Measurements from ENCODE around the gene EPHB2. TPM values are rescaled to one million over a fixed set of nuclear protein-coding genes. Genes with fewer than 3 reads are reported as not detected.

The EPHB2 gene
- total and polyA plus RNA-seq, 2 of the 13 experiments (the other 11 are each of a cell fraction or from before 2014, with no cell fraction given) = 0.03 to 0.11 TPM

DNA sequence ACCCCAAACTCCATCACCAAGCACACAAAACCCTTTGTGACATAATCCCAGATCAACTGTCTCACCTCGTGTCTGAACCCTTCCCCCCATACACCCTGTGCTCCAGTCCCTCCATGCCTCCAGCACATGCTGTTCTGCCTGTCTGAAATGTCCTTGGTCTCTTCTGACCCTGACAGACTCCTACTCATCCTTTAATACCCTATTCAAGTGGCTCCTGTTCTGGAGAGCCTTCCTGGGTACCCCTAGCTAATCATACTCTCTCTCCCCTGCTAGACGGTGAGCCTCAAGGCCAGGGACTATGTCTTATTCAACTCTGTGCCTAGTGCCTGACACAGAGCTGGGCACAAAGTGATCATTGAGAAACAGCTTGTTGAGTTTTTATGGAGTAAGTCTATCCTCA, 137.1 kb downstream of the EPHB2 start:
- H3K9ac ChIP-seq (ENCODE audit: insufficient read depth, low read depth, low read length) = no peak overlapping the region
- H3K4me3 ChIP-seq (replicated peaks in 1 of 3; ENCODE audit: insufficient read depth in 1 of 3, low read depth in 2 of 3, low read length in 3 of 3) = no peak overlapping the region
- DNase-seq (ENCODE audit: low spot score) (no peak), ATAC-seq (no peak), FAIRE-seq (no peak)
- 7% methylated on average over 2 of the region's 2 CpGs for WGBS (ENCODE audit: low lambda C conversion rate)
- H3K27ac ChIP-seq (ENCODE audit: extremely low read length, insufficient read depth, low read length) = no peak overlapping the region
- TF ChIP-seq SMAD3 (CRISPR knock-in tag; IDR thresholded peaks at IDR 0.05) (no peak), RBFOX2 (IDR thresholded peaks at IDR 0.05; ENCODE audit: low read depth, low read length) (no peak), NR1H2 (CRISPR knock-in tag; IDR thresholded peaks at IDR 0.05; ENCODE audit: borderline replicate concordance, low read depth) (no peak), TCF7 (IDR thresholded peaks at IDR 0.05; ENCODE audit: low read depth) (no peak), ZNF441 (CRISPR knock-in tag; IDR thresholded peaks at IDR 0.05; ENCODE audit: borderline replicate concordance) (no peak), ZNF616 (CRISPR knock-in tag; IDR thresholded peaks at IDR 0.05; ENCODE audit: low read depth) (no peak), U2AF1 (optimal IDR thresholded peaks at IDR 0.05; ENCODE audit: low read depth, low read length) (no peak), ZNF550 (CRISPR knock-in tag; IDR thresholded peaks at IDR 0.05; ENCODE audit: borderline replicate concordance) (no peak), ELF1 (CRISPR knock-in tag; IDR thresholded peaks at IDR 0.05) (no peak), ZNF234 (CRISPR knock-in tag; conservative IDR thresholded peaks at IDR 0.05) (no peak), ZBTB21 (CRISPR knock-in tag; IDR thresholded peaks at IDR 0.05) (no peak), ZSCAN25 (CRISPR knock-in tag; IDR thresholded peaks at IDR 0.05) (no peak), ZNF225 (CRISPR knock-in tag; IDR thresholded peaks at IDR 0.05) (no peak)
- TF ChIP-seq, protein P1, sequence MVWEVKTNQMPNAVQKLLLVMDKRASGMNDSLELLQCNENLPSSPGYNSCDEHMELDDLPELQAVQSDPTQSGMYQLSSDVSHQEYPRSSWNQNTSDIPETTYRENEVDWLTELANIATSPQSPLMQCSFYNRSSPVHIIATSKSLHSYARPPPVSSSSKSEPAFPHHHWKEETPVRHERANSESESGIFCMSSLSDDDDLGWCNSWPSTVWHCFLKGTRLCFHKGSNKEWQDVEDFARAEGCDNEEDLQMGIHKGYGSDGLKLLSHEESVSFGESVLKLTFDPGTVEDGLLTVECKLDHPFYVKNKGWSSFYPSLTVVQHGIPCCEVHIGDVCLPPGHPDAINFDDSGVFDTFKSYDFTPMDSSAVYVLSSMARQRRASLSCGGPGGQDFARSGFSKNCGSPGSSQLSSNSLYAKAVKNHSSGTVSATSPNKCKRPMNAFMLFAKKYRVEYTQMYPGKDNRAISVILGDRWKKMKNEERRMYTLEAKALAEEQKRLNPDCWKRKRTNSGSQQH (CRISPR knock-in tag; IDR thresholded peaks at IDR 0.05; ENCODE audit: low read depth) = no peak
- TF ChIP-seq, protein P2, sequence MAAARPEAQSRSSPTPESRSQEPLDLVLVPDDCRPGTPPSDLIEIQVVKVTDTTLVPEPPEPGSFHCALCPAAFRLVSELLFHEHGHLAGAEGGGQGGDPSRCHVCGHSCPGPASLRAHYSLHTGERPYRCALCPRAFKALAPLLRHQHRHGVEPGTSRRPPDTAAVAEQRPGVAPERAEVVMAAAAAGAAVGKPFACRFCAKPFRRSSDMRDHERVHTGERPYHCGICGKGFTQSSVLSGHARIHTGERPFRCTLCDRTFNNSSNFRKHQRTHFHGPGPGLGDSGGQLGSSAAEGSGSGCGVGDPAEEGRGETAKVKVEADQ (CRISPR knock-in tag; IDR thresholded peaks at IDR 0.05; ENCODE audit: borderline replicate concordance) = no peak
- TF ChIP-seq, protein P3, sequence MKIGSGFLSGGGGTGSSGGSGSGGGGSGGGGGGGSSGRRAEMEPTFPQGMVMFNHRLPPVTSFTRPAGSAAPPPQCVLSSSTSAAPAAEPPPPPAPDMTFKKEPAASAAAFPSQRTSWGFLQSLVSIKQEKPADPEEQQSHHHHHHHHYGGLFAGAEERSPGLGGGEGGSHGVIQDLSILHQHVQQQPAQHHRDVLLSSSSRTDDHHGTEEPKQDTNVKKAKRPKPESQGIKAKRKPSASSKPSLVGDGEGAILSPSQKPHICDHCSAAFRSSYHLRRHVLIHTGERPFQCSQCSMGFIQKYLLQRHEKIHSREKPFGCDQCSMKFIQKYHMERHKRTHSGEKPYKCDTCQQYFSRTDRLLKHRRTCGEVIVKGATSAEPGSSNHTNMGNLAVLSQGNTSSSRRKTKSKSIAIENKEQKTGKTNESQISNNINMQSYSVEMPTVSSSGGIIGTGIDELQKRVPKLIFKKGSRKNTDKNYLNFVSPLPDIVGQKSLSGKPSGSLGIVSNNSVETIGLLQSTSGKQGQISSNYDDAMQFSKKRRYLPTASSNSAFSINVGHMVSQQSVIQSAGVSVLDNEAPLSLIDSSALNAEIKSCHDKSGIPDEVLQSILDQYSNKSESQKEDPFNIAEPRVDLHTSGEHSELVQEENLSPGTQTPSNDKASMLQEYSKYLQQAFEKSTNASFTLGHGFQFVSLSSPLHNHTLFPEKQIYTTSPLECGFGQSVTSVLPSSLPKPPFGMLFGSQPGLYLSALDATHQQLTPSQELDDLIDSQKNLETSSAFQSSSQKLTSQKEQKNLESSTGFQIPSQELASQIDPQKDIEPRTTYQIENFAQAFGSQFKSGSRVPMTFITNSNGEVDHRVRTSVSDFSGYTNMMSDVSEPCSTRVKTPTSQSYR (CRISPR knock-in tag; IDR thresholded peaks at IDR 0.05; ENCODE audit: borderline replicate concordance) = no peak
- 0 out of 2 replicates have a peak, but pooled peaks cover 4% of the 10 kb centered on the region for H4K20me1 ChIP-seq (ENCODE audit: insufficient read depth, low read length)
- no peaks in the 10 kb centered on the region for H3K79me2 ChIP-seq (ENCODE audit: insufficient read depth, low read length)
- no TSS peak for BruUV-seq (replicated peaks)
- no peaks in the 10 kb centered on the region for H3K36me3 ChIP-seq (replicated peaks in 1 of 2; ENCODE audit: control insufficient read depth in 1 of 2, insufficient read depth in 2 of 2, low read length in 2 of 2)
- H3K4me2 ChIP-seq (ENCODE audit: low read depth, low read length) = no peak overlapping the region
- intact Hi-C loops (cut with micrococcal nuclease; ENCODE audit: unreplicated experiment) (no loop called here), in situ Hi-C loops (cut with HindIII; ENCODE audit: extremely low pct_ligation_motif_present, low pct_unique_long_range_greater_than_20kb) (no loop called here)
- no peak overlapping the region for H2AFZ ChIP-seq (ENCODE audit: low read length)
- ChIA-PET CTCF (ENCODE audit: low intra/inter-chr PET ratio, low total read pairs) (no interaction called here), POLR2A (no interaction called here)
- H3K27me3 ChIP-seq (ENCODE audit: control insufficient read depth in 1 of 2, insufficient read depth in 2 of 2, low read length in 2 of 2) = peaks cover 0 to 53% of the 10 kb centered on the region in 2 experiments; a peak in 3 of 5 replicates
- no peaks in the 10 kb centered on the region for H3K4me1 ChIP-seq (ENCODE audit: insufficient read depth, low read length)
- H3K9me3 ChIP-seq (ENCODE audit: low read length) = no peaks in the 10 kb centered on the region

Measured in HepG2 (cell line).